IMR-90 (cell line): ENCODE data around the gene PLA2G1B.

Experiments used
- BHLHE40 ChIP-seq: fragments of 150-350 bp; IDR thresholded peaks from 2 replicates; pipeline ENCODE4 v1.6.1; 2016; ENCODE audit warnings: mild to moderate bottlenecking, low read depth, low read length
- CEBPB ChIP-seq: IDR thresholded peaks from 2 replicates; pipeline ENCODE4 v1.6.1; 2012; ENCODE audit warnings: low read depth, low read length, improper control_type of control experiment
- CHD1 ChIP-seq: IDR thresholded peaks from 2 replicates; pipeline ENCODE4 v1.6.1; 2012; ENCODE audit warnings: low read depth, low read length, improper control_type of control experiment
- CTCF ChIP-seq: conservative IDR thresholded peaks from 2 replicates; pipeline ENCODE4 v1.5.1; 2012; ENCODE audit warnings: mild to moderate bottlenecking, low read depth, low read length, improper control_type of control experiment
- ELK1 ChIP-seq: fragments of 150-350 bp; IDR thresholded peaks from 2 replicates; pipeline ENCODE4 v1.6.1; 2016; ENCODE audit warnings: low read depth, mild to moderate bottlenecking, low read length, moderate library complexity, borderline replicate concordance
- MAFK ChIP-seq: IDR thresholded peaks from 2 replicates; pipeline ENCODE4 v1.6.1; 2012; ENCODE audit warnings: low read depth, low read length, improper control_type of control experiment
- MXI1 ChIP-seq: IDR thresholded peaks from 2 replicates; pipeline ENCODE4 v1.6.1; 2012; ENCODE audit warnings: low read depth, mild to moderate bottlenecking, low read length, moderate library complexity, borderline replicate concordance
- POLR2A ChIP-seq: IDR thresholded peaks from 2 replicates; pipeline ENCODE4 v1.6.1; 2012; ENCODE audit warnings: mild to moderate bottlenecking, low read depth, low read length
- RFX5 ChIP-seq: IDR thresholded peaks from 2 replicates; pipeline ENCODE4 v1.8.0; 2012; ENCODE audit warnings: low read depth, mild to moderate bottlenecking, low read length, moderate library complexity
- SMC3 ChIP-seq: fragments of 150-350 bp; IDR thresholded peaks from 2 replicates; pipeline ENCODE4 v1.6.1; 2016; ENCODE audit warnings: low read depth, mild to moderate bottlenecking, antibody characterized with exemption, low read length, moderate library complexity

DNA sequence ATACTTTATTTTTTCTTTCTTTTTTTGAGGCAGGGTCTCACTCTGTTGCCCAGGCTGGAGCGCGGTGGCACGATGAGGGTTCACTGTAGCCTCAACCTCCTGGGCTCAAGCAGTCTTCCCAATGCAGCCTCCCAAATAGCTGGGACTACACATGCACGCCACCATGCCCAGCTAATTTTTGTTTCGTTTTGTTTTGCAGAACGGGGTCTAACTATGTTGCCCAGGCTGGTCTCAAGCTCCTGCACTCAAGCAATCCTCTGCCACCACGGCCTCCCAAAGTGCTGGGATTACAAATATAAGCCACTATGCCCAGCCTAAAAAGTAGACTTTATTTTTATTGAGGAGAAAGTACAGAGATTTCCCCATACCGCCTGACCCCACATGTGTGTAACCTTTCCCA is 46.1 kb upstream of the PLA2G1B start:
- no peak for TF ChIP-seq CHD1
- no peak for TF ChIP-seq CTCF
- no peak for TF ChIP-seq MAFK
- TF ChIP-seq MXI1 = no peak
- no peak for TF ChIP-seq CEBPB
- no peak for TF ChIP-seq POLR2A
- TF ChIP-seq SMC3 = no peak
- TF ChIP-seq ELK1 = no peak
- TF ChIP-seq RFX5 = no peak
- TF ChIP-seq BHLHE40 = no peak
